ENCODE measurements around the gene CCNI2.

DNA sequence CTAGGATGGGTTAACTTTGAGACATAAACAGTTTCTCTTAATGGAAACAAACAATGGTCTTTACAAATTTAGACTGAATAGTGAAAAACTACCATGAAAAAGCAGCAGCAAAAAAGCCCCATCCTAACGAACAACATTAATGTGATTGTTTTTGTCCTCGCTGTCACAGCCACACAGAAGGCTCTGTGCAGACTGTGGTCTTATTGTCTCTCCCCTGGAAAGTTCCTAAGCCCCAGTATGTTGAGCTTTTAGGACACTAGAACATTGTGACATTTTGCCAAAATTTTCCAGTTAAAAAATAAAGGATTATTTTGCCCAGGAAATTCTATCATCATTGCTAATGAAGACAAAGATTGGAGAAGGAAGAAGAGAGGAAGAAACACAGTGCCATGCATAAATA, 53.3 kb downstream of the CCNI2 start:
- TF ChIP-seq EZH2 (IDR thresholded peaks at IDR 0.05; ENCODE audit: insufficient read depth, poor library complexity, severe bottlenecking) (no peak), EZH2phosphoT487 (IDR thresholded peaks at IDR 0.05; ENCODE audit: insufficient read depth, low read depth) (no peak)
